Measurements from ENCODE around the gene GLT1D1. TPM values are rescaled to one million over a fixed set of nuclear protein-coding genes. Genes with fewer than 3 reads are reported as not detected.

The GLT1D1 gene
- total RNA-seq, 1 donor from 2014 or later: 1.0 TPM

- intact Hi-C loops (cut with micrococcal nuclease): no loop called here
These were observed 1.1 kb upstream of the GLT1D1 start for GRCh38 chr12:128852026-128852698.

- intact Hi-C loops (cut with micrococcal nuclease): no loop called here
These were observed 421 bp downstream of the GLT1D1 start for GRCh38 chr12:128853600-128854197.

GRCh38 chr12:128856035-128856790 is 2.9 kb downstream of the GLT1D1 start:
- intact Hi-C loops (cut with micrococcal nuclease): no loop called here

- intact Hi-C loops (cut with micrococcal nuclease): no loop called here
These were observed 3.5 kb downstream of the GLT1D1 start for GRCh38 chr12:128856791-128857078.

- intact Hi-C loops (cut with micrococcal nuclease): no loop called here
These were observed 4.0 kb downstream of the GLT1D1 start for GRCh38 chr12:128857133-128857763.

GRCh38 chr12:128859311-128859710 is 6.0 kb downstream of the GLT1D1 start:
- intact Hi-C loops (cut with micrococcal nuclease): no loop called here

- intact Hi-C loops (cut with micrococcal nuclease): no loop called here
These were observed 8.1 kb downstream of the GLT1D1 start for GRCh38 chr12:128861226-128862016.

- intact Hi-C loops (cut with micrococcal nuclease): no loop called here
These were observed 10.7 kb downstream of the GLT1D1 start for GRCh38 chr12:128863957-128864356.

- intact Hi-C loops (cut with micrococcal nuclease): no loop called here
These were observed 11.4 kb downstream of the GLT1D1 start for GRCh38 chr12:128864516-128865186.

GRCh38 chr12:128867466-128867865 is 14.2 kb downstream of the GLT1D1 start:
- intact Hi-C loops (cut with micrococcal nuclease): no loop called here

GRCh38 chr12:128871516-128871892 is 18.2 kb downstream of the GLT1D1 start:
- intact Hi-C loops (cut with micrococcal nuclease): no loop called here

GRCh38 chr12:128872303-128872702 is 19.0 kb downstream of the GLT1D1 start:
- intact Hi-C loops (cut with micrococcal nuclease): no loop called here

- intact Hi-C loops (cut with micrococcal nuclease): no loop called here
These were observed 23.3 kb downstream of the GLT1D1 start for GRCh38 chr12:128876559-128876958.

- intact Hi-C loops (cut with micrococcal nuclease): no loop called here
These were observed 26.9 kb downstream of the GLT1D1 start for GRCh38 chr12:128879898-128880764.

- intact Hi-C loops (cut with micrococcal nuclease): no loop called here
These were observed 38.6 kb downstream of the GLT1D1 start for GRCh38 chr12:128891856-128892255.

- intact Hi-C loops (cut with micrococcal nuclease): no loop called here
These were observed 50.0 kb downstream of the GLT1D1 start for GRCh38 chr12:128903236-128903635.

- intact Hi-C loops (cut with micrococcal nuclease): no loop called here
These were observed 51.8 kb downstream of the GLT1D1 start for GRCh38 chr12:128905003-128905544.

GRCh38 chr12:128906485-128907137 is 53.3 kb downstream of the GLT1D1 start:
- intact Hi-C loops (cut with micrococcal nuclease): no loop called here

- intact Hi-C loops (cut with micrococcal nuclease): no loop called here
These were observed 55.0 kb downstream of the GLT1D1 start for GRCh38 chr12:128908254-128908653.
